UCSD-AML1 (cell line): ENCODE results near the gene ANKS1A.
"Not testable (repeated sequence)": the region's sequence is repeated elsewhere in the genome, so short reads cannot be mapped to it uniquely, and the experiment has no call there.

ENCODE experiments used
- DNase-seq: peaks from one replicate; lab custom pipeline; 2025; ENCODE audit not compliant: unreplicated experiment; lab: John Stamatoyannopoulos, UW

The ANKS1A gene

DNA sequence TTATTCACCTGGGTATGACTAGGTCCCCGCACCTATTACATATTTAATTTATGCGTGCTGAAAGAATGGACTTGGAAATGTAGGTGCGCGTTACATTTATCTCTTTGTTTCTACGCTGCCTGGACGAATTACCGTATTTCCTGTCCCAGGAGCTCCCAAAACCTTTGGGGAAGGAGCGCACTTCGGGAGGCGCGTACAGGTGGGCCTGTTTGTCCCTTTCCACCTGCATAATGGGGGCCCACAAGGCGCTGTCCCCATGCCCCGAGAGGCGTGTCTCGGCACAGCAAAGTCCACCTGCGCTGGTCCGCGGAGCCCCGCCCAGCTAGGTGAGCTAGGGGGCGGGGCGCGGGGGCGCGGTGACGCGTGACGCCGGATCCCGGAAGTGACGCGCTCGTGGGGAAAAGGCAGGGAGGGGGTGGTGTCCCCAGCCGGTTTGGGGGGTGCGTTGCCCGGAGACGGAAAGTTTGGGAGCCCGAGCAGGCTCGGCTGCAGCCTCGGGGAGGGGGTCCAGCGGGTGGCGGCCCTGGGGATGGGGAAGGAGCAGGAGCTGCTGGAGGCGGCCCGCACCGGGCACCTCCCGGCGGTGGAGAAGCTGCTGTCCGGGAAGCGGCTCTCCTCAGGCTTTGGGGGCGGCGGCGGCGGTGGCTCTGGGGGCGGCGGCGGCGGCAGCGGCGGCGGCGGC, at the start of gene ANKS1A:
Gene ANKS1A, plus strand, starts transcription at position 382 of the 682 bp plus-strand sequence. Its CDS starts 148 bp downstream, at position 530.
- peak; percentile 83 for DNase-seq

DNA sequence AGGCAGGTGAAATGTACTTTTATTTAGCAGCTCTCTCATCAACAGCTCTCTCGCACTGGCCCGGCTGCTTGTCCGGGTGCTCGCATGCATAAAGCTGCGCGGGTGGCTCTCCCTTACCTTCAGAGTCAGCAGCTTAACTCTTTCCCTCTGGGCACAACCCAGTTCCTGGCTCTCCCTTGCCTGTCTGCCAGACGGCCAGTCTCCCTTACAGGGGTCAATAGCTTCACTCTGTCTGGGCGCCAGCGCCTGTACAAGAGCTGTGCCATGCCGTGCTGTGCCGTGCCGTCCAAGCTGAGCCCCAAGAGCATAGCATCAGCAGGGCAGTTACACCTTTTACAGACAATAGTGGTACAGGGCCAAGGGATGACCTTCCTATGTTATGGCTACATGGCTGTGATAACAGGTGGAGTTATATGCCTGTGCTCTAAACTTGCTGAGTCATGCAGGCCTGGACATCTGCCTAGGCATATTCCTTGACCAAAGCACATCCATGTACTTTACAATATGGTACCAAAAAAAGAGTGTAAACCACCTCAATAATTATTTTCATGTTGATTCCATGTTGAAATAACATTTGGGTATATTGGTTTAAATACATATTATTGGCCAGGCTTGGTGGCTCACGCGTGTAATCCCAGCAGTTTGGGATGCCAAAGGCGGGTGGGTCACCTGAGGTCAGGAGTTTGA, 49.2 kb upstream of the ANKS1A start:
- DNase-seq: no peak

- DNase-seq: not testable (repeated sequence)
These were observed 40.0 kb upstream of the ANKS1A start for GRCh38 chr6:34849066-34849465.

DNA sequence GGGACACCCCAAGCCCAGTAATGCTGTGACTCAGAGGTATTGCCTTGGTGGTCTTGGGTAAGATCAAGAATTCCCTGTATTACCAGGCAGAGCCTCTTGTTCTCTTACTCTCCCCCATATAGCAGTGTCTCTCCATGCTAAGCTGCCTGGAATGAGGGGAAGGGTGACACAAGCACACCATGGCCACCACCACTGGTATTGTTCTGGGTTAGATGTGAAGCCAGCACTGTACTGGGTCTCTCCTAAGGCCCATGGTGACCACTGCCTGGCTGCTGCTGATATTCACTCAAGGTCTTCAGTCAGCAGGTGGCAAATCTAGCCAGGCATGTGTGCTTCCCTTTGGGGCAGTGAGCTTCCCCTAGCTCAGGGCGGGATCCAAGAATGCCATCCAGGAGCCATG, 37.7 kb upstream of the ANKS1A start:
- no peak for DNase-seq

- no peak for DNase-seq
These were observed 36.5 kb upstream of the ANKS1A start for GRCh38 chr6:34852406-34853085.

DNA sequence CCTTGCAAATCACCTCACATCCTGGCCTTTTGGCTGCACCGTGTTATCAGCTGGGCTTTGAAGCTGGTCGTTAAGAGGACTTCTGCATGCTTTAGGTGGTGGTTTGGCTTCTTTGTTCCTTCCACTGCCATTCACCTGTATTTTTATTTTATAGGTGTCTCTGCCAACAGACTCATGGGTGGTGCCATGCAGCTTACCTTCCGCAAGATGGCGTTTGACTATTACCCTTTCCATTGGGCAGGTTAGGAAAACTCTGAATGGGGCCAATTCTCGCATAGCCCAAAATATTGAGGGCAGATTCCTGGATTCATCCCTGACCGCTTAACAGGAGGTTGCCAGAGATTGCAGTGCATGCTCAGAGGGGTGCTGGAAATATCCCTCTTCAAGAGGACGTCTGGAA, 33.6 kb upstream of the ANKS1A start:
- DNase-seq: no peak

GRCh38 chr6:34858681-34859080, 30.4 kb upstream of the ANKS1A start:
- DNase-seq: no peak

- no peak for DNase-seq
These were observed 29.1 kb upstream of the ANKS1A start for GRCh38 chr6:34859951-34860350.

GRCh38 chr6:34860776-34861175, 28.3 kb upstream of the ANKS1A start:
- DNase-seq: no peak

GRCh38 chr6:34864007-34864406, 25.0 kb upstream of the ANKS1A start:
- no peak for DNase-seq

- DNase-seq: no peak
These were observed 23.9 kb upstream of the ANKS1A start for GRCh38 chr6:34865107-34865506.

DNA sequence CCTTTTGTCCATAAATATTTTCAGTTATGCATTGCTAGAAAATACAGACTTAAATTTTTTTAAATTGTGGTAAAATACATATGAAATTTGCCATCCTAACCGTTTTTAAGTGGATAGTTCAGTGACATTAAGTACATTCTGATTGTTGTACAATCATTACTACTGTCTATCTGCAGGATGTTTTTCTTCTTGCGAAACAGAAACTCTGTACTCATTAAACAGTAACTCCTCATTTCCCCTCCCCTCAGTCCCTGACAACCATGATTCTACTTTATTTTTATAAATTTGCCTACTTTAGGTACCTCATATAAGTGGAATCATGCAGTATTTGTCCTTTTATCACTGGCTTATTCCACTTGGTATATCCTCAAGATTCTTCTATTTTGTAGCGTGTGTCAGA, 22.5 kb upstream of the ANKS1A start:
- no peak for DNase-seq

- no peak for DNase-seq
These were observed 21.6 kb upstream of the ANKS1A start for GRCh38 chr6:34867484-34867883.

DNA sequence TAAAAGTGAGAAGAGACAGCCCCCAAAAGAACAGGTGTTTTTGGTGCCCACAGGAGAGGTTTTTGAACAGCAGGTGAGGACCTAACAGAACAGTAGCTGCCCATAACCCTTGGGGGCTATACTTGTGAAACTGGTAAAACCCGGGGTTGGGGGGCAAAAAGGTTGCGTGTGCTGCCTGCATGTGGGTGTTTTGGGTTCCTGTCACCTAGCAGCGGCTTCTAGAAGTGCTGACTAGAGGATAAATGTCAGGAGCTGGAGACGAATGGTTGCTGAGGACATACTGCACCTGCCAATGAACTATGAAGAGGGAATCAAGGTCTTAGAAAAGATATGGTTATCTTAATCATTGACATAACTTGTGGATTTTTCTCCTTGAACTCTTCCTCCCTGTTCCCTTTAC, 17.2 kb upstream of the ANKS1A start:
- no peak for DNase-seq

GRCh38 chr6:34872332-34872731, 16.7 kb upstream of the ANKS1A start:
- no peak for DNase-seq

DNA sequence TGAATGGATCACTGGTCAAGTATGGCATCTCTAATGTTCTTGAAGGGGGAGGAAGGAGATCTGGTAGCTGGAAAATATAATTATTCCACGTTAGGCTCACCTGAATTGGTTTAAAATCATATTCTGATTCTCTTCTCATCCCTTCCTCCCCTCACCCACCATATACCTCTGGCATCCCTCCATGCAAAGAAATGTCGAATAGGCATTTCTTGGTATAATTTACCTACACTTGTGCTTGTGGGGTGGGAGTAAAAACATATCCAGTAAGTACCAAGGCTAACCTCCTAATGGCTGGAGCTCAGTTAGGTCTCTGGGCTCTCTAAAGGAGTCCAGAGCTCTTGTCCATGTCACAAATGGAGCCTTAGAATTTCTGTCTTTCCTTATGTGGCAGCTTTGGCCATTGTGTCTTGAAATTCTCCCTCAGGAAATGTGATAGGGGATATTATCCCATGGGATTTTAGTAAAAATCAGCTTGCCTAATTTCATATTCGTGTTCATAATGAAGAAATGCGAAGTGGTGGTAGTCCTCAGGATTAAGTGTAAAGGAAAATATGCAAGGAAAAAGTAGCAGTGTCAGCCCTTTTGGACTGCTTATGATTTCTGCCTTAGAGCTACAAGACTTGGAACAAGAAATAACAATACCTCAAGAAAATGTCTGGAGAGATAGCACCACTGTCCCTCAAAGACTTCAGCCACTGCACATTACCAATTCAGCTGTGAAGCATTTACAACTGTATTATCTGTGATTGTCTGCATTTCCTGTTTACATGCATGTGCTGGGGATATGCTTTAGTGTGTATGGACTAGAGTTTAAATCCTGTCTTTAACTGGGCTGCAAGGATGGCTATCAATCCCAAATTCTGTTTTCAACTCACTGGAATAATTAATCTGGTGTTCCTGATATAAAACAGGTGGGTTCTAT, 13.5 kb upstream of the ANKS1A start:
- DNase-seq: no peak

- no peak for DNase-seq
These were observed 12.6 kb upstream of the ANKS1A start for GRCh38 chr6:34876472-34876871.

- DNase-seq: no peak
These were observed 11.8 kb upstream of the ANKS1A start for GRCh38 chr6:34877259-34877658.

- DNase-seq: no peak
These were observed 11.1 kb upstream of the ANKS1A start for GRCh38 chr6:34877869-34878485.

GRCh38 chr6:34884073-34884472, 5.0 kb upstream of the ANKS1A start:
- DNase-seq: not testable (repeated sequence)

- DNase-seq: no peak
These were observed 4.1 kb upstream of the ANKS1A start for GRCh38 chr6:34884996-34885395.
